HepG2 (cell line): Measurements from ENCODE around the gene RAC3. TPM values are rescaled to one million over a fixed set of nuclear protein-coding genes. Genes with fewer than 3 reads are reported as not detected.

Experiments
- ATF7 ChIP-seq, 2 experiments: fragments of 450-650 bp in 1 of 2; sonication (generic) in 1 of 2; formaldehyde crosslinking in 1 of 2; IDR thresholded peaks; 2 replicates each; pipeline versions ENCODE4 v1.4.0 to v1.6.1; 2016 to 2020; ENCODE audit warnings: antibody characterized with exemption in 1 of 2, mild to moderate bottlenecking in 1 of 2, missing genetic modification reagents in 1 of 2
- HMGA1 ChIP-seq: sonication (generic); formaldehyde crosslinking; conservative IDR thresholded peaks from 2 replicates; pipeline ENCODE4 v1.4.0; 2020; ENCODE audit warnings: missing genetic modification reagents
- KDM4B ChIP-seq: sonication (generic); formaldehyde crosslinking; IDR thresholded peaks from 2 replicates; pipeline ENCODE4 v1.4.0; 2020; ENCODE audit warnings: missing genetic modification reagents
- SNAPC4 ChIP-seq: sonication (generic); formaldehyde crosslinking; IDR thresholded peaks from 2 replicates; pipeline ENCODE4 v1.4.0; 2020; ENCODE audit warnings: mild to moderate bottlenecking, missing genetic modification reagents
- ZBTB7A ChIP-seq: sonication (generic); formaldehyde crosslinking; IDR thresholded peaks from 2 replicates; pipeline ENCODE4 v1.8.0; 2022; ENCODE audit warnings: mild to moderate bottlenecking, missing genetic modification reagents
- ZFY ChIP-seq: sonication (generic); formaldehyde crosslinking; IDR thresholded peaks from 2 replicates; pipeline ENCODE4 v1.4.0; 2020; ENCODE audit warnings: missing genetic modification reagents
- ZNF432 ChIP-seq: sonication (generic); formaldehyde crosslinking; IDR thresholded peaks from 2 replicates; pipeline ENCODE4 v1.5.0; 2020; ENCODE audit warnings: missing genetic modification reagents, mild to moderate bottlenecking, borderline replicate concordance
- ZNF841 ChIP-seq: sonication (generic); formaldehyde crosslinking; IDR thresholded peaks from 2 replicates; pipeline ENCODE4 v1.8.1; 2023; ENCODE audit warnings: missing genetic modification reagents, borderline replicate concordance
- polyA plus RNA-seq, 8 experiments: library from polyadenylated mRNA; depleted of rRNA in 3 of 8; stranded (reverse) in 7 of 8; unstranded in 1 of 8; fragments of >200 nt; fragmentation: Illumina TruSeq in 4 of 8; extraction: Trizol in 4 of 8; gene quantifications; 2 replicates each; pipeline versions ENCODE4 v1.2.1 to v1.2.3, GENCODE V29; 2011 to 2016; ENCODE audit warnings: low read depth in 4 of 8, missing spikeins in 1 of 8, mixed read lengths in 1 of 8; ENCODE audit not compliant: insufficient read depth in 1 of 8
- total RNA-seq, 5 experiments: library from RNA; depleted of rRNA; stranded (reverse); fragments of >200 nt; fragmentation: Illumina TruSeq; extraction: Trizol; gene quantifications; 2 replicates each; pipeline ENCODE4 v1.2.3, GENCODE V29; 2016; ENCODE audit warnings: low read depth in 1 of 5
- TF ChIP-seq, protein P1 (sequence below): sonication (generic); formaldehyde crosslinking; IDR thresholded peaks from 2 replicates; pipeline ENCODE4 v1.5.0; 2020; ENCODE audit warnings: mild to moderate bottlenecking, missing genetic modification reagents
- TF ChIP-seq, protein P2 (sequence below): sonication (generic); formaldehyde crosslinking; IDR thresholded peaks from 2 replicates; pipeline ENCODE4 v1.4.0; 2020; ENCODE audit warnings: mild to moderate bottlenecking, missing genetic modification reagents
- TF ChIP-seq, protein P3 (sequence below): sonication (generic); formaldehyde crosslinking; IDR thresholded peaks from 2 replicates; pipeline ENCODE4 v1.5.0; 2020; ENCODE audit warnings: missing genetic modification reagents

RAC3 gene
- total and polyA plus RNA-seq, 2 of the 13 experiments (the other 11 are each of a cell fraction or from before 2014, with no cell fraction given): 10.5 to 21.3 TPM

DNA sequence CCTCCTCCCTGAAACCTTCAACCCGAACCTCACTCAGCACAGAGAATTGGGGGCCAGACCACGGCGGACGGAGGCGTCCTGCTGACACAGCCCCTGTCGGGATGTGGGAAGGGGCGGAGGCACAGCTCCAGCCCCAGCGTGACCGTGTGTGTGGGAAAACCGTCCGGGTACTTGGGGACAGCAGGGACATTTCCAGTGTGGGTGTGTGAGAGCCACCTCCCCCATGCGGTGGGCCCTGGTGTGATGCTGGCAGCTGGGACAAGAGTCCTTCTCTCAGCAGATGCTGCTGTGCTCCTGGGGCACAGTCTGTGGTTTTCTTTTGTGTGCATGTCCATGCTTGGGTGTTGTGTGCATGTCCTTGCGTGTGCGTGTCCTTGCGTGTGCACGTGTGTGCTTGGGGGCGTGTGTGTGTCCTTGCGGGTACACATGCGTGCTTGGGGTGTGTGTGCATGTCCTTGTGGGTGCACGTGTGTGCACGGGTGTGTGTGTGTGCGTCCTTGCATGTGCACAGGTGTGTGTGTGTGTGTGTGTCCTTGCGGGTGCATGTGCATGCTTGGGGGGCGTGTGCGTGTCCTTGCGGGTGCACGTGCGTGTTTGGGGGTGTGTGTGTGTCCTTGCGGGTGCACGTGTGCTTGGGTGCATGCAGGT lies 25.7 kb upstream of the RAC3 start (continued):
- no peak for TF ChIP-seq SNAPC4
- TF ChIP-seq ZNF432: no peak
- TF ChIP-seq HMGA1 (CRISPR knock-in tag): no peak
- TF ChIP-seq, protein P1, sequence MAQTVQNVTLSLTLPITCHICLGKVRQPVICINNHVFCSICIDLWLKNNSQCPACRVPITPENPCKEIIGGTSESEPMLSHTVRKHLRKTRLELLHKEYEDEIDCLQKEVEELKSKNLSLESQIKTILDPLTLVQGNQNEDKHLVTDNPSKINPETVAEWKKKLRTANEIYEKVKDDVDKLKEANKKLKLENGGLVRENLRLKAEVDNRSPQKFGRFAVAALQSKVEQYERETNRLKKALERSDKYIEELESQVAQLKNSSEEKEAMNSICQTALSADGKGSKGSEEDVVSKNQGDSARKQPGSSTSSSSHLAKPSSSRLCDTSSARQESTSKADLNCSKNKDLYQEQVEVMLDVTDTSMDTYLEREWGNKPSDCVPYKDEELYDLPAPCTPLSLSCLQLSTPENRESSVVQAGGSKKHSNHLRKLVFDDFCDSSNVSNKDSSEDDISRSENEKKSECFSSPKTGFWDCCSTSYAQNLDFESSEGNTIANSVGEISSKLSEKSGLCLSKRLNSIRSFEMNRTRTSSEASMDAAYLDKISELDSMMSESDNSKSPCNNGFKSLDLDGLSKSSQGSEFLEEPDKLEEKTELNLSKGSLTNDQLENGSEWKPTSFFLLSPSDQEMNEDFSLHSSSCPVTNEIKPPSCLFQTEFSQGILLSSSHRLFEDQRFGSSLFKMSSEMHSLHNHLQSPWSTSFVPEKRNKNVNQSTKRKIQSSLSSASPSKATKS: no peak
- no peak for TF ChIP-seq KDM4B (CRISPR knock-in tag)
- TF ChIP-seq ATF7 (IDR thresholded peaks at IDR 0.05): no peak
- TF ChIP-seq ATF7 (CRISPR knock-in tag; IDR thresholded peaks at IDR 0.05): 0 out of 2 replicates have a peak, but pooled peaks have one; percentile 40
- TF ChIP-seq ZNF841 (CRISPR knock-in tag): 0 out of 2 replicates have a peak, but pooled peaks have one; percentile 40
- TF ChIP-seq ZBTB7A (CRISPR knock-in tag): no peak
- TF ChIP-seq, protein P2, sequence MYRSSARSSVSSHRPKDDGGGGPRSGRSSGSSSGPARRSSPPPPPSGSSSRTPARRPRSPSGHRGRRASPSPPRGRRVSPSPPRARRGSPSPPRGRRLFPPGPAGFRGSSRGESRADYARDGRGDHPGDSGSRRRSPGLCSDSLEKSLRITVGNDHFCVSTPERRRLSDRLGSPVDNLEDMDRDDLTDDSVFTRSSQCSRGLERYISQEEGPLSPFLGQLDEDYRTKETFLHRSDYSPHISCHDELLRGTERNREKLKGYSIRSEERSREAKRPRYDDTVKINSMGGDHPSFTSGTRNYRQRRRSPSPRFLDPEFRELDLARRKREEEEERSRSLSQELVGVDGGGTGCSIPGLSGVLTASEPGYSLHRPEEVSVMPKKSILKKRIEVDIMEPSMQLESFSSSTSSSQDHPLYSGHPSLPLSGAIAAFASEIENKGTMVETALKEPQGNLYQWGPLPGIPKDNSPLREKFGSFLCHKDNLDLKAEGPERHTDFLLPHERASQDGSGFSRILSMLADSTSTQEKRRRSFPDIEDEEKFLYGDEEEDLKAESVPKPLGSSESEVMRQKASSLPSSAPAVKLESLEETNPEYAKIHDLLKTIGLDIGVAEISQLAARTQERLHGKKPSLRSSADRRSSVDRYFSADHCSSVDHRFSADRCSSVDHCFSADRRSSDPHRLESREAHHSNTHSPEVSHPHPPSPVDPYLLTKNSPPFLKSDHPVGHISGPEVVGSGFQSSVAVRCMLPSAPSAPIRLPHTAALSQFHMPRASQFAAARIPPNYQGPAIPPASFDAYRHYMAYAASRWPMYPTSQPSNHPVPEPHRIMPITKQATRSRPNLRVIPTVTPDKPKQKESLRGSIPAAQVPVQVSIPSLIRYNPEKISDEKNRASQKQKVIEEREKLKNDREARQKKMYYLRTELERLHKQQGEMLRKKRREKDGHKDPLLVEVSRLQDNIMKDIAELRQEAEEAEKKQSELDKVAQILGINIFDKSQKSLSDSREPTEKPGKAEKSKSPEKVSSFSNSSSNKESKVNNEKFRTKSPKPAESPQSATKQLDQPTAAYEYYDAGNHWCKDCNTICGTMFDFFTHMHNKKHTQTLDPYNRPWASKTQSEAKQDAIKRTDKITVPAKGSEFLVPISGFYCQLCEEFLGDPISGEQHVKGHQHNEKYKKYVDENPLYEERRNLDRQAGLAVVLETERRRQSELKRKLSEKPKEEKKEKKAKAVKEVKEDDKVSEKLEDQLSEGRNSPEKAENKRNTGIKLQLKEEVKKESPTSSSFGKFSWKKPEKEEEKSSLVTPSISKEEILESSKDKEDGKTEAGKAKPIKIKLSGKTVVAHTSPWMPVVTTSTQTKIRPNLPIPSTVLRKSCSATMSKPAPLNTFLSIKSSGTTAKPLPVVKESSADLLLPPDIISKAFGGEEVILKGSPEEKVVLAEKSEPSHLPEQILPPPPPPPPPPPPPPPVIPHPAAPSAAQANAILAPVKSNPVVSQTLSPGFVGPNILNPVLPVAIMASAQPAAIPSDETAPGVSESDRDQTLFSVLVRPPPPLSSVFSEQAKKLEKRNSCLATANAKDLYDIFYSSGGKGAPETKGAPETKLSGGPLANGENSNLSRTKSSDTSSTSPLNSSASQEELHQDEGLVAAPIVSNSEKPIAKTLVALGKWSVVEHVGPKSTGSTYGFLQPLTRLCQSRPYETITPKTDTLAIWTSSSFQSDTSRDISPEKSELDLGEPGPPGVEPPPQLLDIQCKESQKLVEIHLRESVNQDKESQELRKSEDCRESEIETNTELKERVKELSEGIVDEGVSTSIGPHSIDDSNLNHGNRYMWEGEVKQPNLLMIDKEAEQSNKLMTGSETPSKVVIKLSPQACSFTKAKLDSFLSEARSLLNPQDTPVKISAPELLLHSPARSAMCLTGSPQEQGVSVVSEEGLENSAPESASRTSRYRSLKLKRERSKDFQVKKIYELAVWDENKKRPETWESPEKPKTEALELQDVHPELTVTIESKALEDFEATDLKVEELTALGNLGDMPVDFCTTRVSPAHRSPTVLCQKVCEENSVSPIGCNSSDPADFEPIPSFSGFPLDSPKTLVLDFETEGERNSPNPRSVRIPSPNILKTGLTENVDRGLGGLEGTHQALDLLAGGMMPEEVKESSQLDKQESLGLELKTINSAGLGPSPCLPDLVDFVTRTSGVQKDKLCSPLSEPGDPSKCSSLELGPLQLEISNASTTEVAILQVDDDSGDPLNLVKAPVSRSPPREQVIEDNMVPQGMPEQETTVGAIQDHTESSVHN: no peak; the same call in 1 of the 2 replicates
- TF ChIP-seq, protein P3, sequence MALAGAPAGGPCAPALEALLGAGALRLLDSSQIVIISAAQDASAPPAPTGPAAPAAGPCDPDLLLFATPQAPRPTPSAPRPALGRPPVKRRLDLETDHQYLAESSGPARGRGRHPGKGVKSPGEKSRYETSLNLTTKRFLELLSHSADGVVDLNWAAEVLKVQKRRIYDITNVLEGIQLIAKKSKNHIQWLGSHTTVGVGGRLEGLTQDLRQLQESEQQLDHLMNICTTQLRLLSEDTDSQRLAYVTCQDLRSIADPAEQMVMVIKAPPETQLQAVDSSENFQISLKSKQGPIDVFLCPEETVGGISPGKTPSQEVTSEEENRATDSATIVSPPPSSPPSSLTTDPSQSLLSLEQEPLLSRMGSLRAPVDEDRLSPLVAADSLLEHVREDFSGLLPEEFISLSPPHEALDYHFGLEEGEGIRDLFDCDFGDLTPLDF: no peak
- 0 out of 2 replicates have a peak, but pooled peaks have one; percentile 3 for TF ChIP-seq ZFY (CRISPR knock-in tag)
